Activated CD8-positive, alpha-beta T cell treated with anti-CD3 and anti-CD28 coated beads for 36 hours (primary cell): ENCODE data around the gene NSD2. TPM values are rescaled to one million over a fixed set of nuclear protein-coding genes. Genes with fewer than 3 reads are reported as not detected.
A peak's percentile ranks its signal among the peaks of the same experiment; 100 is the strongest.

ENCODE experiments used
- ATAC-seq: fragments of 200-7000 bp; cut with Tn5 transposase; one replicate; pipeline ENCODE4 v1.10.0; 2021; ENCODE audit warnings: mild to moderate bottlenecking, moderate library complexity
- CTCF ChIA-PET: fragments of 350-600 bp; sonication (Branson Sonifier 250); formaldehyde crosslinking; loops from one replicate; lab custom pipeline; 2021; ENCODE audit warnings: antibody characterized with exemption; lab: Charles Lee
- POLR2A ChIA-PET: fragments of 350-600 bp; sonication (Branson Sonifier 250); formaldehyde crosslinking; loops from one replicate; lab custom pipeline; 2021; ENCODE audit warnings: antibody characterized with exemption; lab: Charles Lee
- DNase-seq: peaks from one replicate; pipeline ENCODE4 v3.0.0-alpha.2; 2020
- H3K27ac Mint-ChIP-seq: one replicate; pipeline ENCODE4 v1.8.0; 2021; ENCODE audit warnings: mild to moderate bottlenecking, mixed read lengths
- H3K27me3 Mint-ChIP-seq: one replicate; pipeline ENCODE4 v1.8.0; 2021; ENCODE audit warnings: mixed read lengths
- H3K36me3 Mint-ChIP-seq: one replicate; pipeline ENCODE4 v1.8.0; 2021; ENCODE audit warnings: low read depth, mixed read lengths
- H3K4me1 Mint-ChIP-seq: one replicate; pipeline ENCODE4 v1.8.0; 2021; ENCODE audit warnings: low read depth, mixed read lengths
- H3K4me3 Mint-ChIP-seq: one replicate; pipeline ENCODE4 v1.8.0; 2021; ENCODE audit warnings: mild to moderate bottlenecking, moderate library complexity, mixed read lengths
- H3K9me3 Mint-ChIP-seq: one replicate; pipeline ENCODE4 v1.8.0; 2021; ENCODE audit warnings: mixed read lengths
- intact Hi-C: fragments of 100-400 bp; cut with micrococcal nuclease; formaldehyde crosslinking; loops from one replicate; pipeline ENCODE4 v1.10.0; 2022
- total RNA-seq, 2 experiments: library from RNA; stranded (reverse); gene quantifications; one replicate each; pipeline ENCODE4 v1.2.3, GENCODE V29; 2021
- TF ChIP-seq, protein P1 (sequence below): fragments of 200-600 bp; IDR thresholded peaks from one replicate; pipeline ENCODE4 v1.8.0; 2022; ENCODE audit warnings: antibody characterized with exemption, mild to moderate bottlenecking

Gene NSD2
- total RNA-seq, 2 experiments from 2014 or later: 219 TPM

- H3K36me3 Mint-ChIP-seq: peaks cover 23% of the 10 kb centered on the region
- no peak overlapping the region for H3K4me3 Mint-ChIP-seq
- no peaks in the 10 kb centered on the region for H3K9me3 Mint-ChIP-seq
- peak; percentile 39 for ATAC-seq
- CTCF ChIA-PET: interaction anchor here (1.2 kb wide), 1 partner anchor 49 kb away, joined by 3 read pairs; no protein-coding TSS in a partner anchor
- no peak overlapping the region for H3K27ac Mint-ChIP-seq
- DNase-seq: no peak
- TF ChIP-seq, protein P1, sequence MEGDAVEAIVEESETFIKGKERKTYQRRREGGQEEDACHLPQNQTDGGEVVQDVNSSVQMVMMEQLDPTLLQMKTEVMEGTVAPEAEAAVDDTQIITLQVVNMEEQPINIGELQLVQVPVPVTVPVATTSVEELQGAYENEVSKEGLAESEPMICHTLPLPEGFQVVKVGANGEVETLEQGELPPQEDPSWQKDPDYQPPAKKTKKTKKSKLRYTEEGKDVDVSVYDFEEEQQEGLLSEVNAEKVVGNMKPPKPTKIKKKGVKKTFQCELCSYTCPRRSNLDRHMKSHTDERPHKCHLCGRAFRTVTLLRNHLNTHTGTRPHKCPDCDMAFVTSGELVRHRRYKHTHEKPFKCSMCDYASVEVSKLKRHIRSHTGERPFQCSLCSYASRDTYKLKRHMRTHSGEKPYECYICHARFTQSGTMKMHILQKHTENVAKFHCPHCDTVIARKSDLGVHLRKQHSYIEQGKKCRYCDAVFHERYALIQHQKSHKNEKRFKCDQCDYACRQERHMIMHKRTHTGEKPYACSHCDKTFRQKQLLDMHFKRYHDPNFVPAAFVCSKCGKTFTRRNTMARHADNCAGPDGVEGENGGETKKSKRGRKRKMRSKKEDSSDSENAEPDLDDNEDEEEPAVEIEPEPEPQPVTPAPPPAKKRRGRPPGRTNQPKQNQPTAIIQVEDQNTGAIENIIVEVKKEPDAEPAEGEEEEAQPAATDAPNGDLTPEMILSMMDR: no peak
- no peaks in the 10 kb centered on the region for H3K4me1 Mint-ChIP-seq
- POLR2A ChIA-PET: no interaction called here
- intact Hi-C loops: no loop called here
- no peaks in the 10 kb centered on the region for H3K27me3 Mint-ChIP-seq
Observed at GRCh38 chr4:1948892-1949436, 77.8 kb downstream of the NSD2 start.

DNA sequence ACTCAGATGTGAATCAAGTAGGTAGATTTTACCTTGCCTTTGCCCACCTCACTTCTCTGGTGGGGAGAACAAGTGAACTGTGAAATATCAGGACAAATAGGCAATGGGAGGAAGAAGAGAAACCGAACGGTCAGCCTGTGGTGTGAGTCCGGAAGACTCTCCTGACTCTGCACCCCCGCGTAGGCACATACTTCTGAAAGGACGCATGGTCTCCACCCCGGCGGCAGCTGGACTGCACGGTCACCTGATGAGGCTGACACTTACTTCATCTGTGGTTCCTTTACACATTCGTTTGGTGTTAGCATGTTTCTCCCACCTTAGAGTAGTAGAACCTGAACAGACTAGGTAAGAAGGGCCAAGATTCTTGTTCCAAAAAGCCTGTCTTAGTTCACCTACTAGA is 79.2 kb downstream of the NSD2 start:
- intact Hi-C loops: no loop called here
- no peaks in the 10 kb centered on the region for H3K27me3 Mint-ChIP-seq
- no peak overlapping the region for H3K27ac Mint-ChIP-seq
- no peaks in the 10 kb centered on the region for H3K9me3 Mint-ChIP-seq
- H3K36me3 Mint-ChIP-seq: peaks cover 31% of the 10 kb centered on the region
- DNase-seq (no peak), ATAC-seq (no peak)
- H3K4me1 Mint-ChIP-seq: no peaks in the 10 kb centered on the region
- TF ChIP-seq, protein P1: no peak
- ChIA-PET POLR2A (no interaction called here), CTCF (no interaction called here)
- no peak overlapping the region for H3K4me3 Mint-ChIP-seq

- TF ChIP-seq, protein P1: no peak
- Mint-ChIP-seq H3K27me3 (no peaks in the 10 kb centered on the region), H3K27ac (no peak overlapping the region), H3K4me3 (no peak overlapping the region), H3K9me3 (no peaks in the 10 kb centered on the region), H3K36me3 (peaks cover 41% of the 10 kb centered on the region), H3K4me1 (no peaks in the 10 kb centered on the region)
- no peak for ATAC-seq
- POLR2A ChIA-PET: no interaction called here
- no peak for DNase-seq
- intact Hi-C loops: no loop called here
- CTCF ChIA-PET: interaction anchor here (1.0 kb wide), 1 partner anchor 53 kb away, joined by 3 read pairs; no protein-coding TSS in a partner anchor
Observed at GRCh38 chr4:1952058-1952700, 81.0 kb downstream of the NSD2 start.

DNA sequence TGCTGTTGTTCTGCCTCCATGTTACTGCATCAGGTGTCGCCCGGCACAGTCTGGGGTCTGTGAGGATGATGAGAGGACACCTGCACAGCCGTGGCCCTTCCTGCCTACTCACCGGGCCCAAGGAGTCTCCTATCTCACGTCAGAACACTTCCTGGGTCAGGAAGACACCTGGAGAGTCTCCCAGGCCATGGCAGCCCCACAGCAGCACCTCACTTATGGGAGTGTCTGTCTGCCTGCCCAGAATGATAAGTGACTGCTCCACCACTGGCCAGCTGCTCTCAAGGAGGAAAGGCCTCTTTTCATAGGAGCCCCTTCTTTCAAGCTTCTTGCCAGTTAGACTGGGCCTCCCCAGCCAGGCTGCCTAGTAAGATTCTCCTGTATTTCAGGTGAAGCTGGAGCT is 81.5 kb downstream of the NSD2 start:
- H3K9me3 Mint-ChIP-seq: no peaks in the 10 kb centered on the region
- ATAC-seq (no peak), DNase-seq (no peak)
- intact Hi-C loops: no loop called here
- CTCF ChIA-PET: interaction anchor here (1.0 kb wide), 1 partner anchor 53 kb away, joined by 3 read pairs; no protein-coding TSS in a partner anchor
- POLR2A ChIA-PET: no interaction called here
- TF ChIP-seq, protein P1: no peak
- no peaks in the 10 kb centered on the region for H3K27me3 Mint-ChIP-seq
- peaks cover 43% of the 10 kb centered on the region for H3K36me3 Mint-ChIP-seq
- H3K27ac Mint-ChIP-seq: no peak overlapping the region
- no peak overlapping the region for H3K4me3 Mint-ChIP-seq
- no peaks in the 10 kb centered on the region for H3K4me1 Mint-ChIP-seq

GRCh38 chr4:1953335-1953734 is 82.1 kb downstream of the NSD2 start:
- Mint-ChIP-seq H3K36me3 (peaks cover 49% of the 10 kb centered on the region), H3K27me3 (no peaks in the 10 kb centered on the region), H3K9me3 (no peaks in the 10 kb centered on the region), H3K4me3 (no peak overlapping the region), H3K27ac (no peak overlapping the region), H3K4me1 (no peaks in the 10 kb centered on the region)
- TF ChIP-seq, protein P1: no peak
- DNase-seq (no peak), ATAC-seq (no peak)
- POLR2A ChIA-PET: no interaction called here
- CTCF ChIA-PET: no interaction called here
- intact Hi-C loops: no loop called here
